ENCODE data around the gene TSHZ3. TPM values are rescaled to one million over a fixed set of nuclear protein-coding genes. Genes with fewer than 3 reads are reported as not detected.

The TSHZ3 gene
- total RNA-seq, 1 experiment from 2014 or later = 0.05 TPM

- H3K27me3 ChIP-seq (ENCODE audit: insufficient read depth, low read length) = no peaks in the 10 kb centered on the region
- H3K9me3 ChIP-seq (ENCODE audit: control insufficient read depth in 1 of 2, insufficient read depth in 1 of 2, low read depth in 1 of 2, low read length in 2 of 2) = peaks cover 12 to 35% of the 10 kb centered on the region in 2 experiments; a peak in 2 of 4 replicates
- H3K4me1 ChIP-seq (ENCODE audit: control insufficient read depth in 1 of 2, insufficient read depth in 2 of 2, low read length in 2 of 2) = no peaks in the 10 kb centered on the region
- TF ChIP-seq ZFX (IDR thresholded peaks at IDR 0.05) (no peak), EZH2phosphoT487 (IDR thresholded peaks at IDR 0.05; ENCODE audit: borderline replicate concordance) (no peak), ZNF274 (IDR thresholded peaks at IDR 0.05; ENCODE audit: low read depth, low read length) (no peak), SRF (IDR thresholded peaks at IDR 0.05; ENCODE audit: low read depth) (no peak), ZBTB33 (IDR thresholded peaks at IDR 0.05; ENCODE audit: extremely low read depth, insufficient replicate concordance, low read length) (no peak), EZH2 (IDR thresholded peaks at IDR 0.05) (no peak), POLR2AphosphoS5 (IDR thresholded peaks at IDR 0.05; ENCODE audit: low read depth, low read length) (no peak), ELF1 (IDR thresholded peaks at IDR 0.05; ENCODE audit: borderline replicate concordance, low read depth) (no peak), EGR1 (IDR thresholded peaks at IDR 0.05; ENCODE audit: low read depth) (no peak), FOSL1 (IDR thresholded peaks at IDR 0.05; ENCODE audit: low read depth) (no peak), YY1 (IDR thresholded peaks at IDR 0.05; ENCODE audit: extremely low read depth, insufficient replicate concordance, low read depth, low read length) (no peak), SP1 (IDR thresholded peaks at IDR 0.05; ENCODE audit: low read depth) (no peak), POLR2A (IDR thresholded peaks at IDR 0.05; ENCODE audit: borderline replicate concordance, extremely low read depth, insufficient read depth, insufficient read length) (no peak), TCF7L2 (IDR thresholded peaks at IDR 0.05; ENCODE audit: borderline replicate concordance, extremely low read depth, insufficient read depth, insufficient read length) (no peak)
- TF ChIP-seq, protein P1, sequence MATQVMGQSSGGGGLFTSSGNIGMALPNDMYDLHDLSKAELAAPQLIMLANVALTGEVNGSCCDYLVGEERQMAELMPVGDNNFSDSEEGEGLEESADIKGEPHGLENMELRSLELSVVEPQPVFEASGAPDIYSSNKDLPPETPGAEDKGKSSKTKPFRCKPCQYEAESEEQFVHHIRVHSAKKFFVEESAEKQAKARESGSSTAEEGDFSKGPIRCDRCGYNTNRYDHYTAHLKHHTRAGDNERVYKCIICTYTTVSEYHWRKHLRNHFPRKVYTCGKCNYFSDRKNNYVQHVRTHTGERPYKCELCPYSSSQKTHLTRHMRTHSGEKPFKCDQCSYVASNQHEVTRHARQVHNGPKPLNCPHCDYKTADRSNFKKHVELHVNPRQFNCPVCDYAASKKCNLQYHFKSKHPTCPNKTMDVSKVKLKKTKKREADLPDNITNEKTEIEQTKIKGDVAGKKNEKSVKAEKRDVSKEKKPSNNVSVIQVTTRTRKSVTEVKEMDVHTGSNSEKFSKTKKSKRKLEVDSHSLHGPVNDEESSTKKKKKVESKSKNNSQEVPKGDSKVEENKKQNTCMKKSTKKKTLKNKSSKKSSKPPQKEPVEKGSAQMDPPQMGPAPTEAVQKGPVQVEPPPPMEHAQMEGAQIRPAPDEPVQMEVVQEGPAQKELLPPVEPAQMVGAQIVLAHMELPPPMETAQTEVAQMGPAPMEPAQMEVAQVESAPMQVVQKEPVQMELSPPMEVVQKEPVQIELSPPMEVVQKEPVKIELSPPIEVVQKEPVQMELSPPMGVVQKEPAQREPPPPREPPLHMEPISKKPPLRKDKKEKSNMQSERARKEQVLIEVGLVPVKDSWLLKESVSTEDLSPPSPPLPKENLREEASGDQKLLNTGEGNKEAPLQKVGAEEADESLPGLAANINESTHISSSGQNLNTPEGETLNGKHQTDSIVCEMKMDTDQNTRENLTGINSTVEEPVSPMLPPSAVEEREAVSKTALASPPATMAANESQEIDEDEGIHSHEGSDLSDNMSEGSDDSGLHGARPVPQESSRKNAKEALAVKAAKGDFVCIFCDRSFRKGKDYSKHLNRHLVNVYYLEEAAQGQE (IDR thresholded peaks at IDR 0.05; ENCODE audit: low read depth) = no peak
- TF ChIP-seq, protein P2, sequence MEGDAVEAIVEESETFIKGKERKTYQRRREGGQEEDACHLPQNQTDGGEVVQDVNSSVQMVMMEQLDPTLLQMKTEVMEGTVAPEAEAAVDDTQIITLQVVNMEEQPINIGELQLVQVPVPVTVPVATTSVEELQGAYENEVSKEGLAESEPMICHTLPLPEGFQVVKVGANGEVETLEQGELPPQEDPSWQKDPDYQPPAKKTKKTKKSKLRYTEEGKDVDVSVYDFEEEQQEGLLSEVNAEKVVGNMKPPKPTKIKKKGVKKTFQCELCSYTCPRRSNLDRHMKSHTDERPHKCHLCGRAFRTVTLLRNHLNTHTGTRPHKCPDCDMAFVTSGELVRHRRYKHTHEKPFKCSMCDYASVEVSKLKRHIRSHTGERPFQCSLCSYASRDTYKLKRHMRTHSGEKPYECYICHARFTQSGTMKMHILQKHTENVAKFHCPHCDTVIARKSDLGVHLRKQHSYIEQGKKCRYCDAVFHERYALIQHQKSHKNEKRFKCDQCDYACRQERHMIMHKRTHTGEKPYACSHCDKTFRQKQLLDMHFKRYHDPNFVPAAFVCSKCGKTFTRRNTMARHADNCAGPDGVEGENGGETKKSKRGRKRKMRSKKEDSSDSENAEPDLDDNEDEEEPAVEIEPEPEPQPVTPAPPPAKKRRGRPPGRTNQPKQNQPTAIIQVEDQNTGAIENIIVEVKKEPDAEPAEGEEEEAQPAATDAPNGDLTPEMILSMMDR (IDR thresholded peaks at IDR 0.05 in 2 of 3, conservative IDR thresholded peaks at IDR 0.05 in 1 of 3; ENCODE audit: borderline replicate concordance in 1 of 3, insufficient read depth in 1 of 3, low read depth in 2 of 3, low read length in 2 of 3) = no peak
- TF ChIP-seq, protein P3, sequence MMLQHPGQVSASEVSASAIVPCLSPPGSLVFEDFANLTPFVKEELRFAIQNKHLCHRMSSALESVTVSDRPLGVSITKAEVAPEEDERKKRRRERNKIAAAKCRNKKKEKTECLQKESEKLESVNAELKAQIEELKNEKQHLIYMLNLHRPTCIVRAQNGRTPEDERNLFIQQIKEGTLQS (IDR thresholded peaks at IDR 0.05) = no peak
- TF ChIP-seq, protein P4, sequence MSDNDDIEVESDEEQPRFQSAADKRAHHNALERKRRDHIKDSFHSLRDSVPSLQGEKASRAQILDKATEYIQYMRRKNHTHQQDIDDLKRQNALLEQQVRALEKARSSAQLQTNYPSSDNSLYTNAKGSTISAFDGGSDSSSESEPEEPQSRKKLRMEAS (IDR thresholded peaks at IDR 0.05) = no peak
- H2AFZ ChIP-seq (ENCODE audit: low read depth, low read length, poor library complexity, severe bottlenecking) = no peak overlapping the region
- H3K9ac ChIP-seq (ENCODE audit: low read length) = no peak overlapping the region
- no peaks in the 10 kb centered on the region for H3K9me2 ChIP-seq (ENCODE audit: insufficient read depth)
- no peak for ATAC-seq
- no peak overlapping the region for H3K27ac ChIP-seq (ENCODE audit: low read depth, low read length)
- no peaks in the 10 kb centered on the region for H3K36me3 ChIP-seq (ENCODE audit: control insufficient read depth in 1 of 2, insufficient read depth in 2 of 2, low read length in 2 of 2)
- no TSS peak for BruUV-seq (replicated peaks)
- ChIA-PET CTCF (no interaction called here), RAD21 (ENCODE audit: low non-redundant PET in 1 of 2, low total read pairs in 2 of 2, uncharacterized antibody in 2 of 2, unreplicated experiment in 2 of 2) (no interaction called here), POLR2A (no interaction called here)
- no peaks in the 10 kb centered on the region for H4K20me1 ChIP-seq (ENCODE audit: insufficient read depth)
- no peak overlapping the region for H3K4me3 ChIP-seq (replicated peaks in 1 of 2; ENCODE audit: low read depth in 1 of 2, low read length in 2 of 2)
- H3K4me2 ChIP-seq (ENCODE audit: low read length) = no peak overlapping the region
- H3K79me2 ChIP-seq (ENCODE audit: insufficient read depth, low read length) = no peaks in the 10 kb centered on the region
- intact Hi-C loops (cut with micrococcal nuclease) = no loop called here
- DNase-seq (ENCODE audit: low read depth, low spot score) = no peak
These were observed 21.0 kb downstream of the TSHZ3 start for GRCh38 chr19:31328238-31328637.

Data from HCT116 (cell line).